Activated CD4-positive, alpha-beta T cell treated with anti-CD3 and anti-CD28 coated beads, Interleukin-2, amount 10 ng/mL, durations not matched to agents 24 days and 14 days (primary cell): ENCODE results near the gene PSMD1. TPM values are rescaled to one million over a fixed set of nuclear protein-coding genes. Genes with fewer than 3 reads are reported as not detected.
A peak's percentile ranks its signal among the peaks of the same experiment; 100 is the strongest.

Experiments used
- DNase-seq: peaks from one replicate; pipeline ENCODE4 v3.0.0; 2022
- H3K27ac Mint-ChIP-seq: one replicate; pipeline ENCODE4 v1.8.0; 2022; ENCODE audit warnings: mild to moderate bottlenecking, mixed read lengths
- H3K27me3 Mint-ChIP-seq: one replicate; pipeline ENCODE4 v1.8.0; 2022; ENCODE audit warnings: mixed read lengths
- H3K36me3 Mint-ChIP-seq: one replicate; pipeline ENCODE4 v1.8.0; 2022; ENCODE audit warnings: low read depth, mild to moderate bottlenecking, mixed read lengths
- H3K4me1 Mint-ChIP-seq: one replicate; pipeline ENCODE4 v1.8.0; 2021; ENCODE audit warnings: mixed read lengths
- H3K4me3 Mint-ChIP-seq: one replicate; pipeline ENCODE4 v1.8.0; 2022; ENCODE audit warnings: mild to moderate bottlenecking, moderate library complexity, mixed read lengths
- H3K9me3 Mint-ChIP-seq: one replicate; pipeline ENCODE4 v1.8.0; 2021; ENCODE audit warnings: mixed read lengths
- intact Hi-C: fragments of 100-400 bp; cut with micrococcal nuclease; formaldehyde crosslinking; loops from one replicate; pipeline ENCODE4 v1.15.1; 2023
- total RNA-seq: library from RNA; stranded (reverse); gene quantifications from 2 replicates; pipeline ENCODE4 v1.2.3, GENCODE V29; 2022

The PSMD1 gene
- total RNA-seq, result 200 and 203 TPM in 2 replicates

DNA sequence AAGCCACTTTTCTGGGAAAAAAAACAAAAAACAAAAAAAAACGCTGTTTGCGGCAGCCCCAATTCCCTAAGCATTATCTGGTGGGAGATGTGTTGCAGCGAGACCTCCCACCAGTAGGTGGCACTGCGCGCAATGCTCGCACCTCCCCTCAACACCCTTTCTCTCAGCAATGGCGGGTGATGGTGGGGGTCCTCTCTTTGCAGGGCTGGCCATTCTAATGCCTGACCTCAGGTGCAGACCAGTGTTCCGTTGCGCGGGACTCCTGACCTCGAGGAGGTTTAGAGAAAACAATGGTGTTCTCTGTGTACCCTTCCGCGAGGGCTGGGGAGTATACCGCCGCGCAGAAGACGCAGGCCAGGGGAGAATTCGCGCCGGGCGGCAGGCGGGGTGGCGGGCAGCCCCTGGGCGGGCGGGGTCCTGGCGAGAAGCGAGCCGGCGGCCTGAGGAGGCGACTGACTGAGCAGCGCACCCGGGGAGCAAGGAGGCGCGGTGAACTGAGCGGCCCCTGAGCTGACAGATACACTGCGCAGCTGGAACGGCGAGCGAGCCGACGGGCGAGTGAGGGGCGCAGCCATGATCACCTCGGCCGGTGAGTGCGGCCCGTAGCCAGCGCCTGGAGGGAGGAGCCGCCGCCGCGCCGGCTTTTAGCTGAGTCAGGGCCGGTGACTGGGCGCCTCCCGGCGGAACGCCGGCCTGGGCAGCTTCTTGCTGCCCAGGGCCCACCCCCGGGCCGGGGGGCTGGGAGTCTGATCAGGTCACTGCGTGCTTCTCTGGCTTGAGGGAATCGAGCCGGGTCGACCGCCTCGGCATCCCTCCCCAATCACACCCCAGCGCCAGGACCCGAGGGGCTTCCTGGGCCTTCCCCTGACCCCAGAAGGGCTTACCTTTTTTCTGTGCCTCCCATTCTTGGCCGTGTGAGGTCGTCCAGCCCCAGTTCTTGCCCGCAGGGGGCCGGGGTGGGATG lies at the start of gene PSMD1:
Gene PSMD1 (plus strand): TSS at position 415 of the 964 bp plus-strand sequence. CDS start 159 bp downstream, at position 574.
- Mint-ChIP-seq H3K9me3 (no peaks in the 10 kb centered on the region), H3K36me3 (peaks cover 15% of the 10 kb centered on the region), H3K27ac (peak within 1 kb of the TSS; percentile 100), H3K4me3 (peak within 1 kb of the TSS; percentile 95), H3K4me1 (peaks cover 56% of the 10 kb centered on the region), H3K27me3 (peaks cover 10% of the 10 kb centered on the region)
- peak; percentile 98 for DNase-seq
- intact Hi-C loops, result loop anchor here (5.0 to 10.0 kb wide), 2 partner anchors 406 to 728 kb away; partner anchors contain the start of genes COPS7B, NCL and PDE6D

GRCh38 chr2:231007286-231008098 lies 49.2 kb upstream of the PSMD1 start:
- no peaks in the 10 kb centered on the region for H3K36me3 Mint-ChIP-seq
- no peak overlapping the region for H3K4me3 Mint-ChIP-seq
- intact Hi-C loops, result no loop called here
- no peak for DNase-seq
- no peak overlapping the region for H3K27ac Mint-ChIP-seq
- H3K4me1 Mint-ChIP-seq, result no peaks in the 10 kb centered on the region
- peaks cover 7% of the 10 kb centered on the region for H3K27me3 Mint-ChIP-seq
- peaks cover 11% of the 10 kb centered on the region for H3K9me3 Mint-ChIP-seq

- Mint-ChIP-seq H3K4me3 (no peak overlapping the region), H3K36me3 (no peaks in the 10 kb centered on the region), H3K27ac (no peak overlapping the region), H3K27me3 (peaks cover 9% of the 10 kb centered on the region), H3K9me3 (peaks cover 11% of the 10 kb centered on the region), H3K4me1 (no peaks in the 10 kb centered on the region)
- DNase-seq, result no peak
- intact Hi-C loops, result no loop called here
Observed at GRCh38 chr2:231008131-231008530, 48.5 kb upstream of the PSMD1 start.

DNA sequence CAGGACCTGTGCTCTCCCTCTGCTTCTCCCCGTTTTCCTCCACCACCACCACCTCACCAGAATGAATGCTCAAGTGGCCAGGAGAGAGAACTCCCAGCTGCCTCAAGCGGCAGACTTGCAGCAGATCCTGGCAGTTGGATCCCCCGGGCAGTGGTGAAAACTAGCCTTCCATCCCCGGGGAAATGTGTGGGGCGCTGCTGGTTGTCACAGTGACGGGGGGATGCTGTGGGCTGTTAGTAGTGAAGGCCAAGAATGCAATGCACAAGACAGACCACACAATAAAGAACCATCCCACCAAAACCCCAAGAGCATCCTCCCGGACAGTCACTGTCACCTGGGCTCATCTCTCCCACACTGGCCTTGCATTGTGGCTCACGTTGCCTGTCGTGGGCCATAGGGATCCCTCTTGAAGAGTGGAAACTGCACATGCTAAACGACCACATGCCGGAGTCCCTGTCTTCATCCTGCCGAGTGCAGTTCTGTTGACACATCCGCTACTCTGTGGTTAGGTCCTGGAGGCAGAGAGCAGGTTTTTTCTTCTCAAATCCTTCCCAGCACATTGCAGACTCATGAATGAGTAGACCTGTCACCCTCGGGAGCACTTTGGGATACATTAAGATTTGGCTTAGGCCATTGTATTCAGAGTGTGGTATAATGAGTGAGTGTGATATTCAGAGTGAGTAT lies 47.3 kb upstream of the PSMD1 start:
- Mint-ChIP-seq H3K27ac (no peak overlapping the region), H3K4me3 (no peak overlapping the region), H3K36me3 (no peaks in the 10 kb centered on the region), H3K4me1 (no peaks in the 10 kb centered on the region), H3K27me3 (peaks cover 7% of the 10 kb centered on the region), H3K9me3 (peaks cover 11% of the 10 kb centered on the region)
- DNase-seq, result no peak
- intact Hi-C loops, result no loop called here

DNA sequence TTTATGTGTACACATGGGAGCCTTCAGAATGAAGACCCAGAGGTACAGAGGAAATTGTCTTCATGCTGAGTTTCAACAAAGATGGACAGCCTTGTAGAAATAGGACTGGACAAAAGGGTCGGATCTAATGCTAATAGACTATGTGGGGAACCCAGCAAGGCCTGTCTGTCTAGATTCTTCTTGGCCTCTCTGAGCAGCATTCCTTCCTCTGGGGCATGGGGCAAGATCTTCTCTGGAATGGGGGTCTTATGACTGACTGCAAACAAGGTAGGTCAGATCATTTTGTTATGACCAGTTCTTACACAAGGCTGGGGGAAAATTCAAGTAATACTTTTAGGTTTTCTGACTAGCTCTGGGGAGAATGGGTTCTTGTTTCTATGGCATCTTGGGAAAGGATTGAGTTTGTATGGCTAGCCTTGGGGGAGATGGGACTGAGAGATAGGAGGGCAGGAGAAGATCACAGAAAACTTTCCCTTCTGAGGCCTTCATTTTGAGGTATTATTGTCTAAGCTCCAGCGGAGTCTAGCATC lies 46.4 kb upstream of the PSMD1 start:
- Mint-ChIP-seq H3K36me3 (no peaks in the 10 kb centered on the region), H3K27ac (no peak overlapping the region), H3K4me3 (no peak overlapping the region), H3K9me3 (peaks cover 4% of the 10 kb centered on the region), H3K27me3 (peaks cover 11% of the 10 kb centered on the region), H3K4me1 (no peaks in the 10 kb centered on the region)
- intact Hi-C loops, result no loop called here
- DNase-seq, result no peak

GRCh38 chr2:231011526-231011925 lies 45.1 kb upstream of the PSMD1 start:
- intact Hi-C loops, result no loop called here
- Mint-ChIP-seq H3K27me3 (peaks cover 11% of the 10 kb centered on the region), H3K9me3 (no peaks in the 10 kb centered on the region), H3K4me3 (no peak overlapping the region), H3K4me1 (no peaks in the 10 kb centered on the region), H3K36me3 (no peaks in the 10 kb centered on the region), H3K27ac (no peak overlapping the region)
- no peak for DNase-seq

DNA sequence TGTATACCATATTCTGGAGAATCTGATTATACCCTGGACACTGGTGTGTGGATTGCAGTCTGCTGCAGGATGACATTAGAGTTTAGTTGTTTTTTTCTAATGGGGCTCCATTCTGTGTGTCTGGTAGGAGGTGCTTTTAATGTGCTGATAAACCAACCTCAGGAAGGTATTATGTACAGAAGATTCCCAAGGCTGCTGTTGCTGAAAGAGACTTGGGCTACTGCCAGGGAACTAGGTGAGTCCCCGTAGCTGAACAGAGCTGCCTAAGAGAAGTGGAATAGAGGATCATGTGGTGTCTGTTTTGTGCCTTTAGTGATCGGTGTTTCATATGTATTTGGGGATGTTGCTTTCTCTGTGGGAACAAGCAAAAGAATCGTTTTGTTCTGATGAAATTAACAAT lies 44.2 kb upstream of the PSMD1 start:
- Mint-ChIP-seq H3K27ac (no peak overlapping the region), H3K27me3 (peaks cover 19% of the 10 kb centered on the region), H3K4me3 (no peak overlapping the region), H3K4me1 (no peaks in the 10 kb centered on the region), H3K9me3 (no peaks in the 10 kb centered on the region), H3K36me3 (no peaks in the 10 kb centered on the region)
- DNase-seq, result no peak
- intact Hi-C loops, result no loop called here

DNA sequence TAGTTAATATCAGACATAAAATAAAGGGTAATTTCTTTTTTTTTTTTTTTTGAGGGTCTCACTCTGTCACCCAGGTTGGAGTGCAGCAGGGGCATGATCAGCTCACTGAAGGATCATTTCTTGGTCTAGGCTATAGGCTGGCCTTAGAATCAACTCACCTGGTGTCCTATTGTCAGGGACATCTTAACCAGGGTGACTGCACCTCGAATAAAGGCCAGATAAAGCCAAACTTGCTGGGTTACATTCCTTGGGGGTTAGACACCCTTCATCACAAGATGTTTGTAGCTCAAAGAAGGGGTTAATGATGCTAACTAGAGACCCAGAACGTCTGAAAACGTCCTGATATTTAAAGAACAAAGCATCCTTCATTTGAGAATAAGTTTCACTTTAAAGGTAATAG lies 42.8 kb upstream of the PSMD1 start:
- Mint-ChIP-seq H3K4me1 (no peaks in the 10 kb centered on the region), H3K9me3 (no peaks in the 10 kb centered on the region), H3K27me3 (peaks cover 25% of the 10 kb centered on the region), H3K4me3 (no peak overlapping the region), H3K27ac (no peak overlapping the region), H3K36me3 (no peaks in the 10 kb centered on the region)
- intact Hi-C loops, result no loop called here
- no peak for DNase-seq

GRCh38 chr2:231015478-231015877 lies 41.2 kb upstream of the PSMD1 start:
- intact Hi-C loops, result no loop called here
- Mint-ChIP-seq H3K9me3 (no peaks in the 10 kb centered on the region), H3K27ac (no peak overlapping the region), H3K4me1 (no peaks in the 10 kb centered on the region), H3K36me3 (no peaks in the 10 kb centered on the region), H3K27me3 (peaks cover 28% of the 10 kb centered on the region), H3K4me3 (no peak overlapping the region)
- DNase-seq, result no peak

- no peaks in the 10 kb centered on the region for H3K36me3 Mint-ChIP-seq
- H3K9me3 Mint-ChIP-seq, result no peaks in the 10 kb centered on the region
- no peak for DNase-seq
- H3K27ac Mint-ChIP-seq, result no peak overlapping the region
- peaks cover 28% of the 10 kb centered on the region for H3K27me3 Mint-ChIP-seq
- no peak overlapping the region for H3K4me3 Mint-ChIP-seq
- intact Hi-C loops, result no loop called here
- no peaks in the 10 kb centered on the region for H3K4me1 Mint-ChIP-seq
Observed at GRCh38 chr2:231015926-231016325, 40.7 kb upstream of the PSMD1 start.

- no peaks in the 10 kb centered on the region for H3K36me3 Mint-ChIP-seq
- no peak overlapping the region for H3K4me3 Mint-ChIP-seq
- H3K9me3 Mint-ChIP-seq, result no peaks in the 10 kb centered on the region
- H3K4me1 Mint-ChIP-seq, result no peaks in the 10 kb centered on the region
- H3K27me3 Mint-ChIP-seq, result peaks cover 36% of the 10 kb centered on the region
- no peak for DNase-seq
- H3K27ac Mint-ChIP-seq, result no peak overlapping the region
- intact Hi-C loops, result no loop called here
Observed at GRCh38 chr2:231016566-231017230, 40.0 kb upstream of the PSMD1 start.

GRCh38 chr2:231017231-231017598 lies 39.5 kb upstream of the PSMD1 start:
- intact Hi-C loops, result no loop called here
- Mint-ChIP-seq H3K36me3 (no peaks in the 10 kb centered on the region), H3K27ac (no peak overlapping the region), H3K4me1 (no peaks in the 10 kb centered on the region), H3K27me3 (peaks cover 36% of the 10 kb centered on the region), H3K9me3 (no peaks in the 10 kb centered on the region), H3K4me3 (no peak overlapping the region)
- no peak for DNase-seq

DNA sequence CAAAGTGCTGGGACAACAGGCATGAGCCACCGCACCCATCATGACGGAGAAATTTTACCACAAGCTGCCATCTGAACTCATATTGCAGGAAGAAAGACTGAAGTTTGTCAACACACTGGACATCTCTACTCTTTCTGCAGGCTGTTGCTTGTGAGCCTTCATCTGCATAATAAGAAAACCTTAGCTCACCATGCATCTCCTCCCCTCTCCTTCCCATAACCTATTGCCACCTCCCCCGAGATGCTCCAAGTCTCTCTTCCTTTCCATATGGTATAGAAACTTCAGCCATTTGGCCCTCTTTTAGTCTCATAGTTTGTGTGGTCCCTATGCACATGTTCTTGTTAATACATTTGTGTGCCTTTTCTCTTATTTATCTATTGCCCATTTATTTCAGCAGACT lies 38.5 kb upstream of the PSMD1 start:
- Mint-ChIP-seq H3K4me1 (no peaks in the 10 kb centered on the region), H3K27me3 (peaks cover 33% of the 10 kb centered on the region), H3K36me3 (no peaks in the 10 kb centered on the region), H3K4me3 (no peak overlapping the region), H3K27ac (no peak overlapping the region), H3K9me3 (no peaks in the 10 kb centered on the region)
- DNase-seq, result no peak
- intact Hi-C loops, result no loop called here
